GM21360 (cell line): Measurements from ENCODE around the gene RSPO4.
"Not testable (repeated sequence)": the region's sequence is repeated elsewhere in the genome, so short reads cannot be mapped to it uniquely, and the experiment has no call there.

Experiments
- ATAC-seq: cut with Tn5 transposase; IDR thresholded peaks from one replicate; pipeline ENCODE4 v1.9.1; 2021; ENCODE audit warnings: mild to moderate bottlenecking, moderate library complexity; ENCODE audit not compliant: unreplicated experiment

Gene RSPO4

GRCh38 chr20:1005452-1006027 is 3.4 kb upstream of the RSPO4 start:
- ATAC-seq, result no peak

- no peak for ATAC-seq
These were observed 2.0 kb upstream of the RSPO4 start for GRCh38 chr20:1003920-1004697.

- ATAC-seq, result no peak
These were observed 811 bp upstream of the RSPO4 start for GRCh38 chr20:1002682-1003561.

- ATAC-seq, result no peak
These were observed 995 bp downstream of the RSPO4 start for GRCh38 chr20:1001116-1001515.

GRCh38 chr20:998231-998830 is 3.8 kb downstream of the RSPO4 start:
- ATAC-seq, result no peak

- ATAC-seq, result no peak
These were observed 4.6 kb downstream of the RSPO4 start for GRCh38 chr20:997486-997885.

GRCh38 chr20:997016-997415 is 5.1 kb downstream of the RSPO4 start:
- ATAC-seq, result no peak

- ATAC-seq, result no peak
These were observed 6.9 kb downstream of the RSPO4 start for GRCh38 chr20:995170-995569.

- ATAC-seq, result no peak
These were observed 9.1 kb downstream of the RSPO4 start for GRCh38 chr20:992801-993535.

GRCh38 chr20:991850-992249 is 10.3 kb downstream of the RSPO4 start:
- ATAC-seq, result no peak

GRCh38 chr20:990293-990959 is 11.7 kb downstream of the RSPO4 start:
- no peak for ATAC-seq

- ATAC-seq, result no peak
These were observed 13.8 kb downstream of the RSPO4 start for GRCh38 chr20:988272-988671.

GRCh38 chr20:987677-988076 is 14.4 kb downstream of the RSPO4 start:
- ATAC-seq, result no peak

GRCh38 chr20:986733-987355 is 15.3 kb downstream of the RSPO4 start:
- ATAC-seq, result no peak

- not testable (repeated sequence) for ATAC-seq
These were observed 17.1 kb downstream of the RSPO4 start for GRCh38 chr20:984994-985393.

GRCh38 chr20:982754-983153 is 19.4 kb downstream of the RSPO4 start:
- no peak for ATAC-seq

- no peak for ATAC-seq
These were observed 25.1 kb downstream of the RSPO4 start for GRCh38 chr20:977021-977420.

GRCh38 chr20:976033-976432 is 26.1 kb downstream of the RSPO4 start:
- ATAC-seq, result no peak

- ATAC-seq, result no peak
These were observed 28.3 kb downstream of the RSPO4 start for GRCh38 chr20:973785-974194.

- ATAC-seq, result no peak
These were observed 29.9 kb downstream of the RSPO4 start for GRCh38 chr20:972256-972655.
